Smooth muscle cell of the brain vasculature (primary cell): Measurements from ENCODE around the gene ESYT1.

ENCODE experiments used
- DNase-seq: peaks from one replicate; pipeline ENCODE4 v3.0.0-alpha.2; 2012; ENCODE audit warnings: low read depth, low spot score

The ESYT1 gene, protein sequence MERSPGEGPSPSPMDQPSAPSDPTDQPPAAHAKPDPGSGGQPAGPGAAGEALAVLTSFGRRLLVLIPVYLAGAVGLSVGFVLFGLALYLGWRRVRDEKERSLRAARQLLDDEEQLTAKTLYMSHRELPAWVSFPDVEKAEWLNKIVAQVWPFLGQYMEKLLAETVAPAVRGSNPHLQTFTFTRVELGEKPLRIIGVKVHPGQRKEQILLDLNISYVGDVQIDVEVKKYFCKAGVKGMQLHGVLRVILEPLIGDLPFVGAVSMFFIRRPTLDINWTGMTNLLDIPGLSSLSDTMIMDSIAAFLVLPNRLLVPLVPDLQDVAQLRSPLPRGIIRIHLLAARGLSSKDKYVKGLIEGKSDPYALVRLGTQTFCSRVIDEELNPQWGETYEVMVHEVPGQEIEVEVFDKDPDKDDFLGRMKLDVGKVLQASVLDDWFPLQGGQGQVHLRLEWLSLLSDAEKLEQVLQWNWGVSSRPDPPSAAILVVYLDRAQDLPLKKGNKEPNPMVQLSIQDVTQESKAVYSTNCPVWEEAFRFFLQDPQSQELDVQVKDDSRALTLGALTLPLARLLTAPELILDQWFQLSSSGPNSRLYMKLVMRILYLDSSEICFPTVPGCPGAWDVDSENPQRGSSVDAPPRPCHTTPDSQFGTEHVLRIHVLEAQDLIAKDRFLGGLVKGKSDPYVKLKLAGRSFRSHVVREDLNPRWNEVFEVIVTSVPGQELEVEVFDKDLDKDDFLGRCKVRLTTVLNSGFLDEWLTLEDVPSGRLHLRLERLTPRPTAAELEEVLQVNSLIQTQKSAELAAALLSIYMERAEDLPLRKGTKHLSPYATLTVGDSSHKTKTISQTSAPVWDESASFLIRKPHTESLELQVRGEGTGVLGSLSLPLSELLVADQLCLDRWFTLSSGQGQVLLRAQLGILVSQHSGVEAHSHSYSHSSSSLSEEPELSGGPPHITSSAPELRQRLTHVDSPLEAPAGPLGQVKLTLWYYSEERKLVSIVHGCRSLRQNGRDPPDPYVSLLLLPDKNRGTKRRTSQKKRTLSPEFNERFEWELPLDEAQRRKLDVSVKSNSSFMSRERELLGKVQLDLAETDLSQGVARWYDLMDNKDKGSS

DNA sequence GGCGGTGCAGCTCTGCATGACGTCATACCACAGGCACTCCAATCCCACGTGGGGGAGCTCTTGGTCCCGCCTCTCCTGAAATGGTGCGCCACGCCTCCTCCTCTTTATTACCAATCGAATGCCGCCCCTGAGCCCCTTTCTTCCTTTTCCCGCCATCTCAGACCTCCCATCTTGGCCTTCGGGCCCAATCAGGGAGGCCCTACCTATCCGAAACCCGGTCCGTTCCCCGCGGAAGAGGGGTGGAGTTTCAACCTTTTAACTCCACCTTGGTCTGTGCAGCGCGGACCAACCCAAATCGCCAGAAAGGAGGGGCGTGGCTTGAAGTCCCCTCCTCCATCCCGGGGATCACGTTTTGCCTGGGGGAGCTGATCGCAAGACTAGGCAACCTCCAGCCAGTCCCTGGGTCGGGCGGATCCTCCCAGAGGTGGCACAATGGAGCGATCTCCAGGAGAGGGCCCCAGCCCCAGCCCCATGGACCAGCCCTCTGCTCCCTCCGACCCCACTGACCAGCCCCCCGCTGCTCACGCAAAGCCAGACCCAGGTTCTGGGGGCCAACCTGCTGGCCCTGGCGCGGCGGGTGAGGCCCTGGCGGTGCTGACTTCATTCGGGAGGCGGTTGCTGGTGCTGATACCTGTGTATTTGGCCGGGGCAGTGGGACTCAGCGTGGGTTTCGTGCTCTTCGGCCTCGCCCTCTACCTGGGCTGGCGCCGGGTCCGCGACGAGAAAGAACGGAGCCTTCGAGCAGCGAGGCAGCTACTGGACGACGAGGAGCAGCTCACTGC is at the start of gene ESYT1:
TSS of gene ESYT1 (plus strand) at position 380 of the 782 bp plus-strand sequence. CDS start at position 433, 53 bp downstream.
- DNase-seq, result peak; percentile 99

DNA sequence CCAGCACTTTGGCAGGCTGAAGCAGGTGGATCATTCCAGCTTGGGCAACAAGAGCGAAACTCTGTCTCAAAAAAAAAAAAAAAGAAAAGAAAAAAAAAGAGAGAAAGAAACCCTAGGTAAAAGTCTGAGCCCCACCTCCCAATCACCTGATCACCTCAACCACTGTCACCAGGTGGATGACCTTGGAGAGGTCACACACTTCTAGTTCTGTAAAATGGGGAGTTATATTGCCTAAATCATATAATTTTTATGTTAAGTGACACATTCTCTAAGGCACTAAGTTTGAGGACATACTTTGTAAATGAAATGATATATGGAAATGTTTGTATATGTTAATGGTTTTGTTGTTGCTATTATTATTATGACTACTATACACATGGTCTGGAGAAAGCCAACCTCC is 49.6 kb upstream of the ESYT1 start:
- no peak for DNase-seq

DNA sequence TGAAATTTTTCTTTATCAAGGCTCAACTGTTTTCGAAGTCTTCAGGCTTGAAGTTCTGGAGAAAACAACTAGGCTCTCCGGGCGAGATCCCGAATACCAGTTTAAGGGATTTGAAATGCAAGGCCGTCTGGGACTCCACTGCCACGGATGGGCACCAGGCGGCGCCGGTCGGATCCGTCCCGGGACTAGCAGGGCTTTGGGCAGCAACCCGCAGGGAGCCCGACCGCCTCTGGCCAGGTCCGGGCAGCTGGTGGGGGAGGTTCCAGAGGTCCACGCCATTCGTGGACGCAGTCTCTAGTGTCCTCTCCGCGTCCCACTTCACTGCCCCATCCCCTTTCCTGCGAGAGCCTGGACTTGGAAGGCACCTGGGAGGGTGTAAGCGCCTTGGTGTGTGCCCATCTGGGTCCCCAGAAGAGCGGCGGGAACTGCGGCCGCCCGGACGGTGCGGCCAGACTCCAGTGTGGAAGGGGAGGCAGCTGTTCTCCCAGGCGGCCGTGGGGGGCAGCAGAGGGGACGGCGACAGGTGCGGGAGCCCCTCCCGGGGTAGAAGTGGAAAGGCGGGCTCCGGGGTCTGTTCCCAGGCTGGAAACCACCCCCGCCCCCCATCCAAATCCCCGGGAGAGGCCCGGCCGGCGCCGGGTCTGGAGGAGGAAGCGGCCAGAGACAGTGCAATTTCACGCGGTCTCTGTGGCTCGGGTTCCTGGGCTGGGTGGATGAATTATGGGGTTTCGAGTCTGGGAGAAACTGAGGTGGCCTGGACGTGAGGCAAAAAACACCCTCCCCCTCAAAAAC is 48.9 kb upstream of the ESYT1 start:
- no peak for DNase-seq

DNA sequence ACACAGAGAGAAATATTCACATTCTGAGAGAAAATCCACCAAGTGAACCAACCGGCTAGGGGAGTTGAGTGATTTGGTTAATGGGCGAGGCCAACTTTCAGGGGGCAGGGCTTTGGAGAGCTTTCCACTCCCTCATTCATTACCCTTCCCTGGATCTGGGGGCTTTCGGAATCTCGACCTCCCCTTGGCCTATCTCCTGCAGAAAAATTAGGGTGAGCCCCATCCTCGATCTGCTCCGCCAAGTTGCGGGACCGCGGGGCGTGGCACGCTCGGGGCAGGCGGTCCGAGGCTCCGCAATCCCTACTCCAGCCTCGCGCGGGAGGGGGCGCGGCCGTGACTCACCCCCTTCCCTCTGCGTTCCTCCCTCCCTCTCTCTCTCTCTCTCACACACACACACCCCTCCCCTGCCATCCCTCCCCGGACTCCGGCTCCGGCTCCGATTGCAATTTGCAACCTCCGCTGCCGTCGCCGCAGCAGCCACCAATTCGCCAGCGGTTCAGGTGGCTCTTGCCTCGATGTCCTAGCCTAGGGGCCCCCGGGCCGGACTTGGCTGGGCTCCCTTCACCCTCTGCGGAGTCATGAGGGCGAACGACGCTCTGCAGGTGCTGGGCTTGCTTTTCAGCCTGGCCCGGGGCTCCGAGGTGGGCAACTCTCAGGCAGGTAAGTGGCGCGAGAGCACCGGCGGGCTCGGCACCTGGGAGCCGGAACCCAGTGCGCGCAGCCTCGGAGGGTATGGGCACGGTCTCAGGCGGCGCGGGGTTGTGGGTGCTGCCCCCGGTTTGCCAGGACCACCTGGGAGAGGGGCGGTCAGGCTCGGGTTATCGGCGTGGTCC is 48.1 kb upstream of the ESYT1 start, which contains the start of gene ERBB3:
TSS of gene ERBB3 (plus strand) at position 443 of the 833 bp plus-strand sequence. CDS start at position 579, 136 bp downstream.
- DNase-seq, result no peak

DNA sequence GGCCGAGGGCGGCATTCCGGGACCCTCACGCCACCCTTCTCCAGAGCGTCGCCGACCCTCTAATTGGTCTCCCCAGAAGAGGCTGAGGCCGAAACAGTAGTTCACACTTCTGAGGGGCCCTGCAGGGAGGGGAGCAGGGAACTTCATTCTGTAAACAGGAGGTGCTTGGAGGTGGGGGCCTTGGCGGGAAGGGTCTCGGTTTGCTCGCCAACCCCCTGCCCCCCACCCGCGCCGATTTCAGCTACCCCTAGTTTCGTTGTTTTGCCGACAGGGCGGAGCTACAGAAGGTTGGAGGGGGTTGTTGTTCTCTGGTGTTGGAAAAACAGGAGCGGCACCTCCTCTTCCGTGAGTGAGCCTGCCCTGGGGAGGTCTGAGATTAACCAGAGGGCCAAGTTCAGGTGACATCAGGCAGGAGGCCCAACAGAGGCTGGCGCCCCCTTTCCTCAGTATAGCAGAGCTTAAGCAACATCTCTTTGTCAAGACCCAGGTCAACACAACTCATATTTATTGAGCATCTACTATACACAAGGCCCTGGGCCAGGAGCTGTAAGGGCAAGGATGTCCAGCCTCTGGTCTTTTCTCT is 47.4 kb upstream of the ESYT1 start:
- no peak for DNase-seq

DNA sequence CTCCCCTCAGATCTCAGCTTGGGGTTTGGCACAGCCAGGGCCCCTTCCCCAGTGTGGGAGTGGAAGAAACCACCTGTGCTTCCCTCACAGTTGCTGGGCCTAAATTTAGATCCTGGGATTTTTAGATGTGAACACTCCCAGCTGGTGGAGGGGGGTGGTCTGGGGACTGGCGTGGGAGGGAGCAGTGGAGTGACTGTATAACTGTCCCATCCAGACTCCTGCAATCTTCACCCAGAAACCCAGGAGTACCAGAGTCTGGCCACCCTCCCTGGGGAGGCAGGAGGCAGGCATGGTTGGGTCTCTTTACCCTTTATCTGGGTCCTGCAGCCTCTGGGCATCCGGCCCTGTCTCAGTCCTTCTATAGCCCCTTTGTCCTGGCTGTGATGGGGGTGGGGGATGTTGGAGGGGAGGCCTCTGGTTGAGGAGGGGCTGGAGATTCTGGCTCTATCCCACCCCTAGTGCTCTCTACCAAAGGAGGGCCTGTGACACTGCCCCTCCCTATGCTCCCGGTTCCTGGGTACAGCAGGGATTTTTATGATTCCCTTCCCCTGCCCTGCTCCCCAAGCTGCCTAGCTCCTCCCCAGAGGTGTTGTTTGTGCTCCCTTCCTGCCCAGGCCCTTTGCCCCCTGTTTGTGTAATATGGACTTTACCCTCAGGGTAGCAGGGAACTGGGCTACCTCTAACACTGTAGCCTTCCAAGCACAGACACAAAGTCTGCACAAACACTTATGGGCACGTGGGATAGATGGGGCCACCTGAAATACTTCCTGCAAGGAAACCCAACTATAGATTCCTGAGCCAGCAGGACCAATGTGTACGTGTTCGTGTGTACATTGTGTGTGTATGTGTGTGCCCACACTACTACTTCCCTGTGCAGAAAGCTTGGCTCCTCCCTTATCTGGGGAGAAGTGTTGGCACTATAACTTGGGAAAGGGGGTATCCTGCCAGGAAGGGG is 46.4 kb upstream of the ESYT1 start:
- DNase-seq, result no peak

DNA sequence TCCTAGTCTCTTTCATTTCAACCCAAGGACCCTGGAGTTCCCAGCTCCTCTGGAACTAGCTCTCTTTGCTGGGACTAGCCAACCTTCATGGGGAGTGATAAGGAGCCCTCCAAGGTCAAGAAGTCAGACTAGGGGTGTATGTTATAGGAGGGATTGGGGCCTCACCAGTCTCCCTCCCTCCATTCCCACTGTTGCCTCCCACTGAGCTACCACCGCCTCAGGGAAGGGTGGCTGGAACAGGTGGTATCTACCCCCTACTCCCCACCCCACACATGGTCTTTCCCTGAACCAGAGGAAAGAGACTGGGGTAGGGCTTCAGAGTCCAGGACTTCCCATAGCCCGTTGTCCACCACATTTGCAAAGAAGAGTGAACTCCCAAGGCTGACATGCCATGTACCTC is 45.7 kb upstream of the ESYT1 start:
- DNase-seq, result no peak

DNA sequence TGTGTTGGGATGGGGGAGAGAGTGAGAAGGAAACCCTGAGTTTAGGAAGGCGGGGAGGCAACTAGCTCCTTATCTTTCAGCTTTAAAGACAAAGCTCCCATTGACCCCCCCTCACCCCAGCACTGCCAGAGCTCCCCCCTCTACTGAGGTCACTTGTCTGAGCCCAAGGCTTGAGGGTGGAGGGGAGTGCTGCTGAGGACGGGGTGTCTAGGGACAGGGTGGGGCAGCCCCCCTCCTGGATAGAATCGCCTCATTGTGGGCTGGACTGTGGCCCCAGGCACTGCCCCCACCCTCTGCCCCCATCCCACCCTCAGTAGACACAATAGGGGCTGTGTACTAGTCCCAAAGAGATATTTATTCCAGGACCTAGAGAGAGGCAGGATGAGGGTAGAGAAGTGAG is 45.1 kb upstream of the ESYT1 start:
- DNase-seq, result no peak

DNA sequence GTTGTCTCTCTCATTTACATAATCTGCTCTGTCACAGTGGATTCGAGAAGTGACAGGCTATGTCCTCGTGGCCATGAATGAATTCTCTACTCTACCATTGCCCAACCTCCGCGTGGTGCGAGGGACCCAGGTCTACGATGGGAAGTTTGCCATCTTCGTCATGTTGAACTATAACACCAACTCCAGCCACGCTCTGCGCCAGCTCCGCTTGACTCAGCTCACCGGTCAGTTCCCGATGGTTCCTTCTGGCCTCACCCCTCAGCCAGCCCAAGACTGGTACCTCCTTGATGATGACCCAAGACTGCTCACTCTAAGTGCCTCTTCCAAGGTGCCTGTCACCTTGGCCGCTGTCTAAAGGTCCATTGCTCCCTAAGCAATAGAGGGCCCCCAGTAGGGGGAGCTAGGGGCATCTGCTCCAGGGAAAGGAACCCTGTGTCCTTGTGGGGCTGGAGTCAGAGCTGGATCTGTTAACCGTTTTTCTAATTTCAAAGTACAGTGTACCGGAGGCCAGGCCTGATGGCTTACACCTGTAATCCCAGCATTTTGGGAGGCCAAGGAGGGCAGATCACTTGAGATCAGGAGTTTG is 43.0 kb upstream of the ESYT1 start:
- DNase-seq, result no peak

DNA sequence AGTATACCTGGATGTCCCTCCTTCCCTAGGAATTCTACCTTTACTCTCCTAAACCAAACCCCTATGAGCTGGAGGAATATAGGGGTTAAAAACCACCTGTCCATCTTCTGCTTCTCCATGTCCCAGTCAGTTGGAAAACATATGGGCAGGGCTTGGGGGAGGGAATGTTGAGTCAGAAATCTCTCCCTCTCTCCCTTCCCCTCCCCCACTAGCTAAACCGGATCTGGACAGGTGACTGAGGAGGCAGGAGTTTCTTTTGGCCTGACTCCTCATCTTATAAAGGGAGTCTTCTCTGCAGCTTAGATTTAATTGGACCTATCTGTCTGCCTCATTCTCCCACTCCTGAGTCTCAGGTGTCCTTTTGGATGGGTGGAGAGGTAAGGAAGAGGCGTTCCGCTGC is 42.0 kb upstream of the ESYT1 start:
- no peak for DNase-seq

DNA sequence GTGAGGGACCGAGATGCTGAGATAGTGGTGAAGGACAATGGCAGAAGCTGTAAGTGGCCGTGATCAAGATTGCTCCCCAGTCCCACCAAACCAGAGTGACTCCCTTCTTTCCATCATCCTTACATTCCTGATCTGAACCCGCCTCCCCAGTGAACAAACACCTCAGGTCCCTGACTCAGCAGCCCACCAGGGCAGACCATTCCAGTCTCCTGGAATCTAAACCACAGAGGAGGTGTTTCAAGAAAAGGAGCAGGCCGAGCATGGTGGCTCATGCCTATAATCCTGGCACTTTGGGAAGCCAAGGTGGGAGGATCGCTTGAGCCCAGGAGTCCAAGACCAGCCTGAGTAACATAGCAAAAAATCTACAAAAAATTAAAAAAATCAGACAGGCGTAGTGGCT is 41.5 kb upstream of the ESYT1 start:
- no peak for DNase-seq

DNA sequence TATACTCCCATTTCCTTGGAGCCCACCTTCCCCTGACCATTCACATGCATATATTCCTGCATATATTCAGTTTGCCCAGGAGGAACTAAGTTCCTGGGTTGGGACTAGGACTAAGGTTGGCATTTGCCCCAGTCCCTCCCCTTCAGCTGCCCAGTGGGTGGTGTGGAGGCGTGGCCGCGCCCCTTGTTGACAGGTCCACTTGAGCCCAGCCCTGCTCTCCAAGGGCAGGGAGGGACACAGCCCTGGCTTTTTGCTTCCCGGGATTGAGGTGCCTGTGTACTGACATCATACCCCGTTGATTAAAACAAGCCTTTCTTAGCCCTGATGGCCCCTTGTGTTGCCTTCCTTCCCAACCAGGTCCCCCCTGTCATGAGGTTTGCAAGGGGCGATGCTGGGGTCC is 40.8 kb upstream of the ESYT1 start:
- DNase-seq, result no peak

DNA sequence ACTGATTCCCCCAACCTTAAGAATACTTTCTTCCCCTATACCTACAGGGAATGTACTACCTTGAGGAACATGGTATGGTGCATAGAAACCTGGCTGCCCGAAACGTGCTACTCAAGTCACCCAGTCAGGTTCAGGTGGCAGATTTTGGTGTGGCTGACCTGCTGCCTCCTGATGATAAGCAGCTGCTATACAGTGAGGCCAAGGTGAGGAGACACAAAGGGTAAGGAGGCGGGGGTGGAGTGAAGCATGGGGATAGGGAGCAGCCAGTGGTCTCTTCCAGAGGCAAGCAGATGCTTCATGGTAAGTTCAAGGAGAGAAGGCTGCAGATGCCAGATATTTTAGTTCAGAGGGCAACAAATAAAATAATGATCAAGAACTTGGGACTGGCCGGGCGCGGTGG is 30.3 kb upstream of the ESYT1 start:
- no peak for DNase-seq

DNA sequence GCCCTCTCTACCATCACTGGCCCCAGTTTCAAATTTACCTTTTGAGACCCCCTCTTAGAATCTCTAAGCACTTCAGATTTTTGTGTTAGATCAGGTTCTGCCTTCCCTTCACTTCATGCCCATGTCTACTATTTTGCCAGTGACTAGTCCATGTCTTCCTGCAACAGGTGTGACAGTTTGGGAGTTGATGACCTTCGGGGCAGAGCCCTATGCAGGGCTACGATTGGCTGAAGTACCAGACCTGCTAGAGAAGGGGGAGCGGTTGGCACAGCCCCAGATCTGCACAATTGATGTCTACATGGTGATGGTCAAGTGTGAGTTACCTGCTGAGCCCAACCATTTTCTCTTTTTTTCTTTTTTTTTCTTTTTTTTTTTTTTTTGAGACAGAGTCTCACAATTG is 29.5 kb upstream of the ESYT1 start:
- DNase-seq, result no peak

DNA sequence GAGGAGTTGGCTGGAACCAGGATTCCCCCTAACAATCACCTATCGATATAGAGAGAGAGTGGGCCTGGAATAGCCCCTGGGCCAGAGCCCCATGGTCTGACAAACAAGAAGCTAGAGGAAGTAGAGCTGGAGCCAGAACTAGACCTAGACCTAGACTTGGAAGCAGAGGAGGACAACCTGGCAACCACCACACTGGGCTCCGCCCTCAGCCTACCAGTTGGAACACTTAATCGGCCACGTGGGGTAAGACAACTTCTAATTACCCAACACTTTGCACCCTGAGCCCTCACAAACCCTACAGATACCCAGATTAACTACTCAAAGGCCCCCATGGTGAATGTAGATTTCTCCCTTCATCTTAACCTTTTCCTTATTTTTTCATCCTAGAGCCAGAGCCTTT is 28.3 kb upstream of the ESYT1 start:
- no peak for DNase-seq

DNA sequence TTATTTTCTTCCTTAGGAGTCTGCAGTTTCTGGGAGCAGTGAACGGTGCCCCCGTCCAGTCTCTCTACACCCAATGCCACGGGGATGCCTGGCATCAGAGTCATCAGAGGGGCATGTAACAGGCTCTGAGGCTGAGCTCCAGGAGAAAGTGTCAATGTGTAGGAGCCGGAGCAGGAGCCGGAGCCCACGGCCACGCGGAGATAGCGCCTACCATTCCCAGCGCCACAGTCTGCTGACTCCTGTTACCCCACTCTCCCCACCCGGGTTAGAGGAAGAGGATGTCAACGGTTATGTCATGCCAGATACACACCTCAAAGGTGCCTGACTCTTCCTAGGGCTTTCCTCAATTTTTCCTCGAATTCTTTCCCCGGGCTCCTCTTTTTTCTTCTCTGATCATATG is 27.0 kb upstream of the ESYT1 start:
- no peak for DNase-seq

DNA sequence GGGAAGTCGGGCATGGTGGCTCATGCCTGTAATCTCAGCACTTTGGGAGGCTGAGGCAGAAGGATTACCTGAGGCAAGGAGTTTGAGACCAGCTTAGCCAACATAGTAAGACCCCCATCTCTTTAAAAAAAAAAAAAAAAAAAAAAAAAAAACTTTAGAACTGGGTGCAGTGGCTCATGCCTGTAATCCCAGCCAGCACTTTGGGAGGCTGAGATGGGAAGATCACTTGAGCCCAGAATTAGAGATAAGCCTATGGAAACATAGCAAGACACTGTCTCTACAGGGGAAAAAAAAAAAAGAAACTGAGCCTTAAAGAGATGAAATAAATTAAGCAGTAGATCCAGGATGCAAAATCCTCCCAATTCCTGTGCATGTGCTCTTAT is 25.4 kb upstream of the ESYT1 start:
- no peak for DNase-seq
